MM.1S (cell line): ENCODE measurements around the gene SLPI.

Experiments
- CTCF ChIP-seq: fragments of 300-600 bp; sonication (generic); IDR thresholded peaks from 2 replicates; pipeline ENCODE4 v1.5.1; 2016; ENCODE audit warnings: antibody characterized with exemption, low read length, mixed read lengths
- EZH2 ChIP-seq: fragments of 300-600 bp; sonication (generic); optimal IDR thresholded peaks from 2 replicates; pipeline ENCODE3; 2017; ENCODE audit warnings: low read depth, mild to moderate bottlenecking, antibody characterized with exemption, low read length, mixed read lengths
- EZH2phosphoT487 ChIP-seq: fragments of 300-600 bp; sonication (generic); IDR thresholded peaks from 2 replicates; pipeline ENCODE4 v1.6.1; 2018; ENCODE audit warnings: antibody characterized with exemption, low read length

- TF ChIP-seq CTCF (no peak), EZH2 (no peak), EZH2phosphoT487 (no peak)
Observed at GRCh38 chr20:45251884-45252560, 2.3 kb downstream of the SLPI start.
